Stomach (tissue), 4 donors: ENCODE measurements around the gene KIAA2012.

Experiments
- CTCF ChIP-seq, 7 experiments: fragments of 450-650 bp in 4 of 7; fragments of 200-600 bp in 3 of 7; sonication (generic) in 3 of 7; IDR thresholded peaks; one replicate each; pipeline ENCODE4 v1.5.1; 2016 to 2019; ENCODE audit warnings: antibody characterized with exemption in 7 of 7, control low read depth in 2 of 7, mild to moderate bottlenecking in 1 of 7
- POLR2A ChIP-seq, 4 donors: fragments of 450-650 bp; IDR thresholded peaks; one replicate each; pipeline ENCODE4 v1.6.1; 2016; ENCODE audit warnings: antibody characterized with exemption in 4 of 4, control low read depth in 2 of 4, mild to moderate bottlenecking in 1 of 4, moderate library complexity in 1 of 4

GRCh38 chr2:202072737-202073401 is at the start of gene KIAA2012:
- no peak for TF ChIP-seq CTCF (IDR thresholded peaks at IDR 0.05)
- TF ChIP-seq POLR2A (IDR thresholded peaks at IDR 0.05) = no peak
